22Rv1 (cell line): ENCODE results near the gene MRPL21.
A peak's percentile ranks its signal among the peaks of the same experiment; 100 is the strongest.

Source experiments
- H3K27ac ChIP-seq: fragments of 450-650 bp; 2 replicates; pipeline ENCODE4 v1.5.1; 2017
- ZFX ChIP-seq: fragments of 450-650 bp; IDR thresholded peaks from 2 replicates; pipeline ENCODE4 v1.6.1; 2017; ENCODE audit warnings: antibody characterized with exemption, borderline replicate concordance
- TF ChIP-seq, protein P1 (sequence below): fragments of 450-650 bp; IDR thresholded peaks from 2 replicates; pipeline ENCODE4 v1.5.1; 2017; ENCODE audit warnings: mild to moderate bottlenecking

Gene MRPL21

DNA sequence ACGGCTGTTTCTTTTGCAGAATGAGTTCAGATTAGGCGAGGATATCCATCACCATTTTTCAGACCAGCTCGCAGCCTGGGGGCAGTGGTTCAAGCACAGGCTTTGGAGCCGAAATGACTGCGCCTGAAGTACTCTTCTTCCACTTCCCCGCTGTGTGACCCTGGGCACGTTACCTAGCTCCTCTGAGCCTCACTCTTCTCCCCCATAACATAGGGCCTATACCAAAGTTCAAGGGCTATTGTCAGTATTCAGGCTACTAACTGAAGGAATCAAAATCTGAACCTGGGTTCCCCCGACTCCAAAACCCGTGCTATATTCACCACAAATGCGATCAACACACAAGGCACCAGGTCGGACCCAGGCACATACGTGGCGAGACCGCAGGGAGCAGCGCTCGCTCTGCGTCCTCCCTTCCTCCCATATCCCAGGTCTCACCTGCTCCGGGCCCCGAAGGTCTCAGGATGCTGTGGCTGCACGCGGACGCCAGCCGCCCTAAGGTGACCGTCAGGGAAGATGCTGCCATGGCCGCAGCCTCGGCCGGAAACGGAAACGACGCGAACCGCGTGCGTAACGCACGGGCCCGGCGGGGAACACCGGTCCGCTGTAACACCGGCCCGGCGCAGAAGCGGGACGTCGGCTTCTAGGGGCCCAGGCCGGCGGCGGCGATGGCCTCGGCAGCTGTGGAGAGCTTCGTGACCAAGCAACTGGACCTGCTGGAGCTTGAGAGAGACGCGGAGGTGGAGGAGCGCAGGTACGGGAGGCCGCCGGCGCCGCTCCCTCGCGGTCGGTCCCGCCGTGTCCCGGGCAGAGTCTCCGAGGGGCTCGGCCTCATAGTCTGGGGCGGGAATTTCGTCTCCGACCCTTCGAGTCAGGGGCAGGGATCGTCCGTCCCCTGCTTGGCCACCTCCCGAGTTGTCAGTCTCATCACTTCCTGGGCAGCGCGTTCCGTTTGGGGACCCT, at the start of gene MRPL21, which contains the start of gene IGHMBP2:
MRPL21 (minus strand) TSS at position 545 of the 960 bp plus-strand sequence; CDS start at position 523, 22 bp downstream.
IGHMBP2 (plus strand) TSS at position 604 of the 960 bp plus-strand sequence; CDS start at position 666, 62 bp downstream.
- TF ChIP-seq, protein P1, sequence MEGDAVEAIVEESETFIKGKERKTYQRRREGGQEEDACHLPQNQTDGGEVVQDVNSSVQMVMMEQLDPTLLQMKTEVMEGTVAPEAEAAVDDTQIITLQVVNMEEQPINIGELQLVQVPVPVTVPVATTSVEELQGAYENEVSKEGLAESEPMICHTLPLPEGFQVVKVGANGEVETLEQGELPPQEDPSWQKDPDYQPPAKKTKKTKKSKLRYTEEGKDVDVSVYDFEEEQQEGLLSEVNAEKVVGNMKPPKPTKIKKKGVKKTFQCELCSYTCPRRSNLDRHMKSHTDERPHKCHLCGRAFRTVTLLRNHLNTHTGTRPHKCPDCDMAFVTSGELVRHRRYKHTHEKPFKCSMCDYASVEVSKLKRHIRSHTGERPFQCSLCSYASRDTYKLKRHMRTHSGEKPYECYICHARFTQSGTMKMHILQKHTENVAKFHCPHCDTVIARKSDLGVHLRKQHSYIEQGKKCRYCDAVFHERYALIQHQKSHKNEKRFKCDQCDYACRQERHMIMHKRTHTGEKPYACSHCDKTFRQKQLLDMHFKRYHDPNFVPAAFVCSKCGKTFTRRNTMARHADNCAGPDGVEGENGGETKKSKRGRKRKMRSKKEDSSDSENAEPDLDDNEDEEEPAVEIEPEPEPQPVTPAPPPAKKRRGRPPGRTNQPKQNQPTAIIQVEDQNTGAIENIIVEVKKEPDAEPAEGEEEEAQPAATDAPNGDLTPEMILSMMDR, result no peak
- TF ChIP-seq ZFX, result no peak
- H3K27ac ChIP-seq, result peak within 1 kb of the TSS; percentile 78

DNA sequence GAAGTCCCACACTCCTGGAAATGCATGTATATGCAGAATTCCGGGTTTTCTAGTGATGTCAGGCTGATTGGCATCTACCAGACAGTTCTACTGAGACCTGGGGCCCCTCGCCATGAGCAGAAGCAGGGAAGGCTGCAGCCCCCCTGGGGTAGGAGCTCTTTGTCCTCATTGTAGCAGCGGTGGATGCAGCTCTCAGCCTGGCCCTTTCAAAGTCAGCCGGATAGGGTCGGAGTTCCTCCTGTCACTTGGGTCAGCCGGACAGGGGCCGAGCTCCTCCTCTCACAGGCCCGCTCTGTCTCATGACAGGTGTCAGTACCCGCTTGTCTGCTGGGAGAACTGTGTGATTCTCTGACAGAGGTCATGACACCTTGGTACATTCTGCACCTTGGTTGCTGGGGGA, 47.1 kb upstream of the MRPL21 start:
- H3K27ac ChIP-seq, result no peak overlapping the region
- TF ChIP-seq, protein P1, result no peak
- no peak for TF ChIP-seq ZFX

DNA sequence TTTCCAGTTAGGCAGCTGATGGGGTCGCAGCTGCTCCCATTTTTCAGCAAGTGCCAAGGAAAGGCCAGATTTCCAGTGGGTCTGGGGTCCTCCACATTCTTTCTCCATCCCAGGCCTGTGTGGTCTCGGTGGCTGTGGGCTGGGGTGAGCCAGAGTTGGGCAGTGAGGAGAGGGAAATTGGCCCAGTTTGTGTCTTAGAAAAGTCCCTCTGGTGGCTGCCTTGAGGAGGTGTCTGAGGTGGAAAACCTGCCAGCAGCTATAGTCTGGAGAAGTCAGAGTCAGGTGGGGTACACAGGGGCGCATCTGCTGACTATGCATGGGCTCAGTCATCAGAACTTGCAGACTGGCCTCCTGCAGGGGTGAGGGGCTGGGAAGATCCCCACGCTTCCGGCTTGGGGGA, 46.6 kb upstream of the MRPL21 start:
- H3K27ac ChIP-seq, result no peak overlapping the region
- TF ChIP-seq ZFX, result no peak
- TF ChIP-seq, protein P1, result peak; percentile 19; the same call in 1 of the 2 replicates

DNA sequence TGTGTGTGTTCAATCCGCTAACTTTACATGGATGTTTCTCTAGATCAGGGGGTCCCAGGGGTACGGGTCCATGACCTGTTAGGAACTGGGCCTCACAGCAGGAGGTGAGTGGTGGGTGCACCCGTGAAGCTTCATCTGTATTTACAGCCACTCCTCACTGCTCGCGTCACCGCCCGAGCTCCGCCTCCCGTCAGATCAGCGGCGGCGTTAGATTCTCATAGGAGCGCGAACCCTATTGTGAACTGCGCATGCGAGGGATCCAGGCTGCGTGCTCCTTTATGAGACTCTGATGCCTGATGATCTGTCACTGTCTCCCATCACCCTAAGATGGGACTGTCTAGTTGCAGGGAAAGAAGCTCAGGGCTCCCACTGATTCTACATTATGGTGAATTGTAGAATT, 45.3 kb upstream of the MRPL21 start:
- no peak for TF ChIP-seq ZFX
- TF ChIP-seq, protein P1, result no peak
- H3K27ac ChIP-seq, result no peak overlapping the region

DNA sequence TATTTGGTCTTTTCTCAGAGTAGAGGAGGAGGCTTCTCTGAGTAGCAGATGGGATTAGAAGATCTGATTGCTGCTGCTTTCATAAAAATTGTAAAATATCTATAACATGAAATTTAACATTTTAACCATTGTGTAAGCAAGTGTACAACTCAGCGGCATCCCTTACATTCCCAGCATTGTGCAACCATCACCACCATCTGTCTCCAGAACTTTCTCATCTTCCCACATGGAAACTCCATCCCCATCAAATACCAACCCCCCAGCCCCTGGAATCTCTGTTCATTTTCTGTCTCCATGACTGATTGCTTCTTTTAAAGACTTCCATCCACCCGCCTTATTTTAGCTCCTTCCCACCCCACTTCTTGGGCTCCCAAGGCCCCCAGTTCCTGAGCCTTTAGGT, 44.9 kb upstream of the MRPL21 start:
- H3K27ac ChIP-seq, result no peak overlapping the region

DNA sequence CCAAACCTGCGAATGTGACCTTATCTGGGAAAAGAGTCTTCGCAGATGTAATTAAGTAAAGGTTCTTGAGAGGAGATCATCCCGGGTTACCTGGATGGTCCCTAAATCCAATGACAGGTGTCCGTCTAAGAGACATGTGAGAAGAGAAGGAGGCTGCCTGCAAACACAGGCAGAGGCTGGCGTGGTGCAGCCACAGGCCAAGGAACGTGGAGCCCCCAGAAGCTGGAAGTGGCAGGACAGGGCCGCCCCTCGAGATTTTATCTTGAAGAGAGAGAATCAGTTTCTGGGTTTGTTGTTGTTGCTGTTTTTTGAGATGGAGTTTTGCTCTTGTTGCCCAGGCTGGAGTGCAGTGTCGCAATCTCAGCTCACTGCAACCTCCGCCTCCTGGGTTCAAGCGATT, 43.5 kb upstream of the MRPL21 start:
- H3K27ac ChIP-seq, result no peak overlapping the region
- TF ChIP-seq, protein P1, result no peak
- no peak for TF ChIP-seq ZFX

More for the DNA sequence above, 44.9 kb upstream of the MRPL21 start:
- TF ChIP-seq, protein P1, result no peak
- no peak for TF ChIP-seq ZFX

DNA sequence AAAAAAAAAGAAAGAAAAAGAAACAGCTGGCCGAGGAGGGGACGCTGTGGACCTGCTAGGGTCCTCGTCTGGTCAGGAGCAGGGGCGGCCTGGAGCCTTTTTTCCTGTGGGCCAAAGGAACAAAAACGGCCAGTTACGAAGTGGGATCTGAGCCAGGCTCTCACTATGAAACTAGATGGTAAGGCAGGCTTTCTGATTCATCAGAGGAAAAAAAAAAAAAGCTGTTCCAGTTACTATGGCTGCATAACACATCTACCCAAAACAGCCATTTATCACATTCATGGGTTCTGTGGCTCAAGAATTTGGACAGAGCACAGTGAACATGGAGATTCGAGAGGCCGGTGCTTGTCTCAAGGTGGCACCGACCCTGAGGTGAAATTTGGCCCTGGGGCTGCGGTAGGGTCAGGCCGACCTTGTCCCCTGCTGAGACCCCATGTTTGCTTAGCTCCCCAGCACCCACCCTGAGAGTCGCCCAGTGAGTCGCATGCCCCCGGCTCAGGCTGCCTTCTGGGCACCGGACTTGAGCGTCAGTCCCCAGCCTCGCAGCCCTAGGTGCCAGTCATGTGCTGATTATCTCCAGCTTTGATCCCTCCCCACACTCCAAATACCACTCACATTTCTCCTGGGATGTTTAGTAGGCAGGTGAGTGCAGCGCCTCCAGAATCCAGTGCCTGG, 42.9 kb upstream of the MRPL21 start:
- no peak for TF ChIP-seq ZFX
- TF ChIP-seq, protein P1, result no peak
- no peak overlapping the region for H3K27ac ChIP-seq
